CD4-positive, alpha-beta T cell treated with Interleukin-1 beta for 1 hour (primary cell): ENCODE measurements around the gene TMEM184C.

Source experiments
- DNase-seq, 2 donors: peaks; one replicate each; pipeline ENCODE4 v3.0.0-alpha.2; 2020 to 2022

Gene TMEM184C

GRCh38 chr4:147674073-147674472 lies 56.9 kb downstream of the TMEM184C start:
- DNase-seq: no peak

GRCh38 chr4:147674496-147674895 lies 57.3 kb downstream of the TMEM184C start:
- DNase-seq: no peak

GRCh38 chr4:147678106-147678505 lies 60.9 kb downstream of the TMEM184C start:
- DNase-seq: no peak

GRCh38 chr4:147678796-147679549 lies 61.8 kb downstream of the TMEM184C start:
- no peak for DNase-seq

GRCh38 chr4:147682755-147683154 lies 65.6 kb downstream of the TMEM184C start:
- DNase-seq: no peak

- DNase-seq: peak; percentile 2 to 23
Observed at GRCh38 chr4:147683188-147683591, 66.0 kb downstream of the TMEM184C start.

GRCh38 chr4:147683717-147684700 lies 66.8 kb downstream of the TMEM184C start, which contains the start of gene PRMT9:
TSS of gene PRMT9 (minus strand) at chr4:147684163. CDS start at chr4:147683987, 176 bp downstream.
- DNase-seq: peak; percentile 86 to 88

GRCh38 chr4:147689067-147689466 lies 71.9 kb downstream of the TMEM184C start:
- DNase-seq: no peak

- DNase-seq: no peak
Observed at GRCh38 chr4:147691820-147692219, 74.6 kb downstream of the TMEM184C start.

GRCh38 chr4:147693218-147693617 lies 76.0 kb downstream of the TMEM184C start:
- DNase-seq: no peak

- DNase-seq: no peak
Observed at GRCh38 chr4:147696866-147697265, 79.7 kb downstream of the TMEM184C start.

GRCh38 chr4:147704846-147705245 lies 87.6 kb downstream of the TMEM184C start:
- no peak for DNase-seq

GRCh38 chr4:147707892-147708672 lies 90.9 kb downstream of the TMEM184C start:
- DNase-seq: peak; percentile 39 to 71

GRCh38 chr4:147709999-147710398 lies 92.8 kb downstream of the TMEM184C start:
- no peak for DNase-seq

- no peak for DNase-seq
Observed at GRCh38 chr4:147714575-147715401, 97.6 kb downstream of the TMEM184C start.

GRCh38 chr4:147717878-147718277 lies 100.7 kb downstream of the TMEM184C start:
- DNase-seq: no peak
